MCF 10A (cell line): ENCODE measurements around the gene TCAP. TPM values are rescaled to one million over a fixed set of nuclear protein-coding genes. Genes with fewer than 3 reads are reported as not detected.

Source experiments
- BruUV-seq: library from RNA; stranded (reverse); fragments of 400-500 nt; replicated peaks from 2 replicates; lab custom pipeline; 2021; lab: Mats Ljungman, UMichigan
- CTCF ChIA-PET: fragments of 300-600 bp; sonication (Branson Sonifier 250); formaldehyde crosslinking; extraction: SDS; loops from one replicate; lab custom pipeline; 2021; ENCODE audit warnings: antibody characterized with exemption, inconsistent platforms; lab: Yijun Ruan, JAX
- POLR2A ChIA-PET: fragments of 300-600, 350-650 bp; sonication (Branson Sonifier 250); formaldehyde crosslinking; extraction: SDS; loops from one replicate; lab custom pipeline; 2020; ENCODE audit warnings: antibody characterized with exemption, inconsistent platforms; lab: Yijun Ruan, JAX
- DNase-seq: peaks from one replicate; pipeline ENCODE4 v3.0.0-alpha.2; 2018; ENCODE audit not compliant: unreplicated experiment
- H3K27ac Mint-ChIP-seq: one replicate; pipeline ENCODE4 v1.8.0; 2022; ENCODE audit warnings: mild to moderate bottlenecking, low read depth, mixed read lengths; ENCODE audit not compliant: unreplicated experiment
- H3K27me3 Mint-ChIP-seq: one replicate; pipeline ENCODE4 v1.8.0; 2022; ENCODE audit warnings: mixed read lengths; ENCODE audit not compliant: insufficient read depth, unreplicated experiment
- H3K36me3 Mint-ChIP-seq: one replicate; pipeline ENCODE4 v1.8.0; 2022; ENCODE audit warnings: mild to moderate bottlenecking, moderate library complexity, mixed read lengths; ENCODE audit not compliant: insufficient read depth, unreplicated experiment
- H3K4me1 Mint-ChIP-seq: one replicate; pipeline ENCODE4 v1.8.0; 2022; ENCODE audit warnings: mixed read lengths; ENCODE audit not compliant: insufficient read depth, unreplicated experiment
- H3K4me3 Mint-ChIP-seq: one replicate; pipeline ENCODE4 v1.8.0; 2022; ENCODE audit warnings: mild to moderate bottlenecking, moderate library complexity, mixed read lengths; ENCODE audit not compliant: unreplicated experiment
- H3K9me3 Mint-ChIP-seq: one replicate; pipeline ENCODE4 v1.8.0; 2022; ENCODE audit warnings: mixed read lengths; ENCODE audit not compliant: unreplicated experiment
- intact Hi-C: fragments of 100-400 bp; cut with micrococcal nuclease; formaldehyde crosslinking; loops from 2 replicates; pipeline ENCODE4 v1.14.1; 2022
- total RNA-seq: library from RNA; stranded (reverse); gene quantifications from 2 replicates; pipeline ENCODE4 v1.2.3, GENCODE V29; 2022
- TF ChIP-seq, protein P1 (sequence below): fragments of 200-600 bp; IDR thresholded peaks from one replicate; pipeline ENCODE4 v1.8.0; 2022; ENCODE audit warnings: antibody characterized with exemption, mild to moderate bottlenecking; ENCODE audit not compliant: unreplicated experiment

TCAP gene
- total RNA-seq, 1 experiment from 2014 or later = 0.37 TPM

- TF ChIP-seq, protein P1, sequence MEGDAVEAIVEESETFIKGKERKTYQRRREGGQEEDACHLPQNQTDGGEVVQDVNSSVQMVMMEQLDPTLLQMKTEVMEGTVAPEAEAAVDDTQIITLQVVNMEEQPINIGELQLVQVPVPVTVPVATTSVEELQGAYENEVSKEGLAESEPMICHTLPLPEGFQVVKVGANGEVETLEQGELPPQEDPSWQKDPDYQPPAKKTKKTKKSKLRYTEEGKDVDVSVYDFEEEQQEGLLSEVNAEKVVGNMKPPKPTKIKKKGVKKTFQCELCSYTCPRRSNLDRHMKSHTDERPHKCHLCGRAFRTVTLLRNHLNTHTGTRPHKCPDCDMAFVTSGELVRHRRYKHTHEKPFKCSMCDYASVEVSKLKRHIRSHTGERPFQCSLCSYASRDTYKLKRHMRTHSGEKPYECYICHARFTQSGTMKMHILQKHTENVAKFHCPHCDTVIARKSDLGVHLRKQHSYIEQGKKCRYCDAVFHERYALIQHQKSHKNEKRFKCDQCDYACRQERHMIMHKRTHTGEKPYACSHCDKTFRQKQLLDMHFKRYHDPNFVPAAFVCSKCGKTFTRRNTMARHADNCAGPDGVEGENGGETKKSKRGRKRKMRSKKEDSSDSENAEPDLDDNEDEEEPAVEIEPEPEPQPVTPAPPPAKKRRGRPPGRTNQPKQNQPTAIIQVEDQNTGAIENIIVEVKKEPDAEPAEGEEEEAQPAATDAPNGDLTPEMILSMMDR = peak; percentile 90
- H3K36me3 Mint-ChIP-seq = no peaks in the 10 kb centered on the region
- no TSS peak for BruUV-seq
- no peaks in the 10 kb centered on the region for H3K9me3 Mint-ChIP-seq
- ChIA-PET CTCF (interaction anchor here (0.5 to 9.2 kb wide), 43 partner anchors 11 to 1958 kb away, joined by 3 to 146 read pairs (median 4); partner anchors contain the start of genes ERBB2, PSMD3 and STARD3), POLR2A (interaction anchor here (0.6 to 1.9 kb wide), 5 partner anchors 13 to 107 kb away, joined by 3 to 7 read pairs (median 4); partner anchors contain the start of genes MIEN1 and PGAP3)
- H3K27me3 Mint-ChIP-seq = peaks cover 15% of the 10 kb centered on the region
- peak; percentile 77 for DNase-seq
- H3K4me3 Mint-ChIP-seq = no peak overlapping the region
- H3K27ac Mint-ChIP-seq = no peak overlapping the region
- H3K4me1 Mint-ChIP-seq = peaks cover 8% of the 10 kb centered on the region
- intact Hi-C loops = loop anchor here (1.0 to 5.0 kb wide), 3 partner anchors 75 to 357 kb away; partner anchors contain the start of genes GRB7 and PSMD3
Observed at GRCh38 chr17:39623356-39623950, 41.7 kb upstream of the TCAP start.

DNA sequence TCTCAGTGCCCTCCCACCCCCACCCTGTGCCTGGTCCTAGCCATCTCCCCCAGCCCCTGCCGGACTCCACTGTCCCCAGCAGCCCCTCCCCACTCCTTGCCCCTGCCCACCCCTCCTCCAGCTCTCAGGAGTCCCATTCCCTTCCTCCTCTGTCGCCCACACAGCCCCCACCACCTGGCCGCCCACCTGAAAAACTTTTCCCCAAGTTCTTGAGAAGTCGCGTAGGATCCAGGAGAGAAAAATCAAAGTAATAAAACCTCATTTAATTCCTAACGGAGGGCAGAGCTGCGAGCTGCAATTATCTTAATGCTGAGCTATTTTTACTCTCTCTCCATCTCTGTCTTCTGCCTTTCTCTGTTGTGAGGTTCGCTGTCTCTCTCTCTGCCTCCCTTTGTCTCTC is 40.8 kb upstream of the TCAP start:
- ChIA-PET POLR2A (interaction anchor here (0.6 kb wide), 1 partner anchor 156 kb away, joined by 4 read pairs; no protein-coding TSS in a partner anchor), CTCF (interaction anchor here (1.0 to 9.2 kb wide), 8 partner anchors 11 to 146 kb away, joined by 3 to 146 read pairs (median 4); partner anchors contain the start of gene STARD3)
- Mint-ChIP-seq H3K4me3 (no peak overlapping the region), H3K27ac (no peak overlapping the region), H3K36me3 (no peaks in the 10 kb centered on the region), H3K9me3 (no peaks in the 10 kb centered on the region), H3K27me3 (peaks cover 15% of the 10 kb centered on the region), H3K4me1 (peaks cover 3% of the 10 kb centered on the region)
- intact Hi-C loops = loop anchor here (5.0 kb wide), 1 partner anchor 113 kb away; the partner anchor contains the start of gene GRB7
- DNase-seq = no peak
- TF ChIP-seq, protein P1 = no peak
- no TSS peak for BruUV-seq

DNA sequence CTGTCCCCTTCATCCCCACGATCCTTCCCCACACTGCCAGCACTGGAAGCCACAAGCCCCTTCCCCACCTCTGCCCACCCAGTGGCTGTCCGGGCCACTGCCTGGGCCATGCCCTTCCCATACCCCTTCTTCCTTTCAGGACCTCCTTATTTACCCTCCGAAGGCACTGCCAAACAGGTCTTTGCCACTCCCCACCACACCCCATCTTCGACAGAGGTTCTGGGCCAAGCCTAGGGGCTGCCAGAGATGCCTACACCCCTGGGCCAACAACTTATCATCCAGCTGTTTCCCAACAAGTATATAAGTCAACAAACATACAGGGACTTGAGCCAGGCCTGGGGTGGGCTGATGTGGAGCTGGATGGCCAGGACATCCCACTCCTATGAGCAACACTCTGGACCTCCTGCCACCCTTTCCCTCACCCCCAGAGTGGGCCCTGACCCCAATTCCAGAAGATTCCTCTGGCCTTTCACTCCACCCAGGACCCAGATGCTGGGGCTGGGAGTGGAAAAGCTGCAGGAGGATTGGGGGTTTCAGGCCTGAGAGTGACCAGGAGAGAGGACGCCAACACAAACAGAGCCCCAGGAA is 39.9 kb upstream of the TCAP start:
- no TSS peak for BruUV-seq
- DNase-seq = no peak
- Mint-ChIP-seq H3K4me3 (no peak overlapping the region), H3K36me3 (no peaks in the 10 kb centered on the region), H3K4me1 (peaks cover 3% of the 10 kb centered on the region), H3K27me3 (peaks cover 16% of the 10 kb centered on the region), H3K9me3 (no peaks in the 10 kb centered on the region), H3K27ac (peak overlapping the region; percentile 49)
- CTCF ChIA-PET = interaction anchor here (0.6 to 9.2 kb wide), 5 partner anchors 10 to 150 kb away, joined by 3 to 146 read pairs (median 5); partner anchors contain the start of gene STARD3
- TF ChIP-seq, protein P1 = no peak
- POLR2A ChIA-PET = interaction anchor here (0.6 to 1.2 kb wide), 4 partner anchors 9 to 130 kb away, joined by 3 to 4 read pairs (median 4); no protein-coding TSS in a partner anchor
- intact Hi-C loops = no loop called here
